ENCODE measurements around the gene C9orf50.

GRCh38 chr9:129604766-129605163 is 16.1 kb downstream of the C9orf50 start:
- TF ChIP-seq AEBP2 (tag by site-specific recombination; IDR thresholded peaks at IDR 0.05; ENCODE audit: borderline replicate concordance), result no peak
- TF ChIP-seq GLIS1 (tag by site-specific recombination; IDR thresholded peaks at IDR 0.05), result no peak
- TF ChIP-seq CTCF (tag by site-specific recombination; IDR thresholded peaks at IDR 0.05), result no peak
- no peak for TF ChIP-seq ZNF184 (tag by site-specific recombination; IDR thresholded peaks at IDR 0.05)
- TF ChIP-seq ZNF23 (tag by site-specific recombination; IDR thresholded peaks at IDR 0.05; ENCODE audit: borderline replicate concordance), result no peak
- TF ChIP-seq ZBTB20 (tag by site-specific recombination; IDR thresholded peaks at IDR 0.05), result no peak
